Stomach smooth muscle (tissue), 2 donors: ENCODE data around the gene PREP.

ENCODE experiments used
- H3K27ac ChIP-seq: one replicate; pipeline ENCODE4 v1.7.0; 2013; ENCODE audit warnings: mild to moderate bottlenecking, low read length, inconsistent platforms
- H3K27me3 ChIP-seq, 2 donors: one replicate each; pipeline ENCODE4 v1.7.0; 2013; ENCODE audit warnings: low read length in 2 of 2; ENCODE audit not compliant: insufficient read depth in 2 of 2, control insufficient read depth in 1 of 2
- H3K36me3 ChIP-seq, 2 donors: one replicate each; pipeline ENCODE4 v1.7.0; 2013; ENCODE audit warnings: low read length in 2 of 2; ENCODE audit not compliant: control insufficient read depth in 2 of 2, insufficient read depth in 2 of 2
- H3K4me1 ChIP-seq: one replicate; pipeline ENCODE4 v1.7.0; 2013; ENCODE audit warnings: low read length; ENCODE audit not compliant: control insufficient read depth, insufficient read depth
- H3K4me3 ChIP-seq, 2 donors: one replicate each; pipeline ENCODE4 v1.7.0; 2013; ENCODE audit warnings: low read length in 2 of 2
- H3K9ac ChIP-seq, 2 donors: one replicate each; pipeline ENCODE4 v1.7.0; 2013; ENCODE audit warnings: low read length in 2 of 2, mild to moderate bottlenecking in 1 of 2
- H3K9me3 ChIP-seq, 2 donors: one replicate each; pipeline ENCODE4 v1.7.0; 2013; ENCODE audit warnings: low read length in 2 of 2; ENCODE audit not compliant: control insufficient read depth in 2 of 2
- donor health status: healthy.
- donor health status: Pancreatic carcinoma.

Gene PREP

DNA sequence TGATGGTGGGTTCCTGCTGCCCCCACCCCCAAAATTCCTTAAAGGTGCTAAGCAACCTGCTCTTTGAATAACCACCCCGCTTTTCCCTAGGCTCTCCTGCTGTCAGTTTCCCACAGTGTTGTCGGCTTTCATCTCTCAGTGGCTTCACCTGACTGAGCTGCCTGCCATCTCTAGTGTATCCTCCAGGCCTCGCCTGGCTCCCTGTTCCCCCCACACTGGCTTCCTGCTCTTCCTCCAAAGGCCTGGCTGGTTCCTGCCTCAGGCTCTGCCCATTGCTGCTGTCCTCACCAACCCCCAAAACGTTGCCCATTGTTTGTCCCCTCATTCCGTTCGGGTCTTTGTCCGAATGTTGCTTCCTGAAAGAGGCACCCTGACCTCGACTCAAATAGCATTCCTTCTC is 129.3 kb downstream of the PREP start:
- no peaks in the 10 kb centered on the region for H3K27me3 ChIP-seq
- H3K36me3 ChIP-seq: peaks cover 7 to 17% of the 10 kb centered on the region in 2 donors
- H3K9me3 ChIP-seq: no peaks in the 10 kb centered on the region
- H3K27ac ChIP-seq: no peak overlapping the region
- H3K4me3 ChIP-seq: no peak overlapping the region
- no peaks in the 10 kb centered on the region for H3K4me1 ChIP-seq
- H3K9ac ChIP-seq: no peak overlapping the region

DNA sequence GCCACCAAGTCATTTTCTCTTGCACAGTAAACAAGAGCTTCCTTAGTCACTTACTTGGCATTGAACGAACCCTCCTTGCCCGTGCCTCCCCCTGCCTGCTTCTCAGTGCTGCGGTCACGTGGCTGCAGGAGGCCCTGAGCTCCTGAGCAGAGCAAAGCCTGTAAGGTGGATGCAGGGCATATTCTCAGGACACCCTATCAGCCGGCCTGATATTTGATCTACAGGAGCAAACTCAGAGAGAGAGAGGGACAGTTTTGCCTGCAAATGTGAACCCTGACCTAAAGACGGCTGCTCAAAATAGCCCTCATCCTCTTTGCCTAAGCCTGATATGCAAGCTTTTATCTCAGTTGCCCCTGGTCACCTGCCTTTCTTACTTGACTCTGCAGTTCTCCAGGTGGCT is 130.1 kb downstream of the PREP start:
- no peaks in the 10 kb centered on the region for H3K4me1 ChIP-seq
- no peak overlapping the region for H3K4me3 ChIP-seq
- H3K9ac ChIP-seq: no peak overlapping the region
- no peak overlapping the region for H3K27ac ChIP-seq
- peaks cover under 1 to 11% of the 10 kb centered on the region in 2 donors for H3K36me3 ChIP-seq
- no peaks in the 10 kb centered on the region for H3K9me3 ChIP-seq
- H3K27me3 ChIP-seq: no peaks in the 10 kb centered on the region

DNA sequence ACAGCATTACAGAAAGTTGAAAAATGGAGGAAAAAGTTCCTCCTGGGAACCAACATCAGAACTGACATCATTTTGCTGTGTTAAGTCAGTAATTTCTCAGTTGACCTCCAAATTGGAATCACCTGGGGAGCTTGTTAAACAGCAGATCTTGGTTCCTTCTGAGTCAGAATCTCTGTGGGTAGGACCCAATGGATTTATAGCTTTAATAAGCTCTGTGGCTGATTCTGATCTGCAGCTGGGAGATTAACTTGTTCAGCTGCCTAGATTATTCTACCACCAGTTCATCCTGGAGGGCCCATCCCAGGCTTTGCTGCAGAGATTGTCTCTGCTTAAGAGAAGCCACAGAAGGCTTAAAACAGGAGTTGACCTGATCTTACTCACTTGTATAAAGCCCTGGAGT is 132.4 kb downstream of the PREP start:
- no peak overlapping the region for H3K27ac ChIP-seq
- no peaks in the 10 kb centered on the region for H3K9me3 ChIP-seq
- no peak overlapping the region for H3K9ac ChIP-seq

DNA sequence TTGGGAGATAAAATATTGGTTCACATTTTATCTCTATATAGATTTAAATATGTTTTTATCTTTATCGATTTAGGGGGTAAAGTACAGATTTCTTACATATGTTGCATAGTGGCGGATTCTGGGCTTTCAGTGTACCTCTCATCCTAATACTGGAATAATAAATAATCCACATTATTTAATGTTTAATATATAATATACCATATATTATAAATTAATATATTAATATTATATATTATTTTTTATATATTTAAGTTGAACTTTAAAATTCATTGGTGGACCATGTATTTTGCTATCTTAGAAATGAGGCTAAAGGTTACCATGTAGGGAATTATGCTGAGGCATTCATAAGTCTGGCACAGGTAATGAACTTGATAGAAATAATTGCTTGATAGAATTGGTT is 133.5 kb downstream of the PREP start:
- Histone ChIP-seq H3K27ac (no peak overlapping the region), H3K36me3 (no peaks in the 10 kb centered on the region), H3K4me3 (no peak overlapping the region), H3K27me3 (no peaks in the 10 kb centered on the region), H3K9ac (no peak overlapping the region), H3K4me1 (no peaks in the 10 kb centered on the region), H3K9me3 (no peaks in the 10 kb centered on the region)

More for the DNA sequence above, 132.4 kb downstream of the PREP start:
- Histone ChIP-seq H3K36me3 (no peaks in the 10 kb centered on the region), H3K4me1 (no peaks in the 10 kb centered on the region), H3K27me3 (no peaks in the 10 kb centered on the region), H3K4me3 (no peak overlapping the region)

DNA sequence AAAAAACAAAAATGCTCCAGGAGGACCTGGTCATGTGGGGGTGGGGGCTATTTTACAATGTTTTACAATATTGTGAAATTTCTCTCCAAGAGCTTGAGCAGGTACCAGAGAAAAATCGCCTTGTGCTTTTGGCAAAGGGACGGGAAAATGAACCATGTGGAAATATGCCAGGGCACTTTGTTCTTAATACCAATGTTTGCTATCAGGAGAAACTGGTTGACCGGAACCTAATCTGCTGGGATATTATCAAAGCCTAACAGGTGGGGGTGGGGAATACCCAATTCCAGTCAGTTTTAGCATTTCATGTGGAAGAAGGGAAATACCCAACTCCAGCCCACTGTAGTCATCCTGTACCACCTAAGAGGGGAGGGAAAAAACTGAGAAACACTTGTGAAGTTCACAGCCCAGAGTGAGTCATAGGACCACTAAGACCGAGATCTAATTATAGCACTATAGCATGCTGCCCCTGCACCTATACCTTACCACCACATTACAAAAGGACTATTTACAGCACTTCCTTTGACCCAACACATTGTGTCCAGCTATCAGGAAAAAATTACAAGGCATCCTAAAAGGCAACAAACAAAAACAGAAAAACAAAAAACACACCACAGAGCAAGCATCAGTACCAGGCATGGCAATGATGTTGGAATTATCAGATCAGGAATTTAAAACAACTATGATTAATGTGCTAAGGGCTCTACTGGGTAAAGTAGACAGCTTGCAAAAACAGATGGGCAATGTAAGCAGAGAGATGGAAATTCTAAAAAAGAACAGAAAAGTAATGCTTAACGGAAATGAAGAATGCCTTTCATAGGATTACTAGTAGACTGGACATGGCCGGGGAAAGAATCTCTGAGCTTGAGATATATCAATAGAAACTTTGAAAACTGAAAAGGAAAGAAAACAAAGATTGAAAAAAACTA is 138.9 kb downstream of the PREP start:
- no peaks in the 10 kb centered on the region for H3K9me3 ChIP-seq
- no peak overlapping the region for H3K4me3 ChIP-seq
- H3K27ac ChIP-seq: no peak overlapping the region
- H3K4me1 ChIP-seq: no peaks in the 10 kb centered on the region
- no peak overlapping the region for H3K9ac ChIP-seq
- no peaks in the 10 kb centered on the region for H3K27me3 ChIP-seq
- H3K36me3 ChIP-seq: no peaks in the 10 kb centered on the region

DNA sequence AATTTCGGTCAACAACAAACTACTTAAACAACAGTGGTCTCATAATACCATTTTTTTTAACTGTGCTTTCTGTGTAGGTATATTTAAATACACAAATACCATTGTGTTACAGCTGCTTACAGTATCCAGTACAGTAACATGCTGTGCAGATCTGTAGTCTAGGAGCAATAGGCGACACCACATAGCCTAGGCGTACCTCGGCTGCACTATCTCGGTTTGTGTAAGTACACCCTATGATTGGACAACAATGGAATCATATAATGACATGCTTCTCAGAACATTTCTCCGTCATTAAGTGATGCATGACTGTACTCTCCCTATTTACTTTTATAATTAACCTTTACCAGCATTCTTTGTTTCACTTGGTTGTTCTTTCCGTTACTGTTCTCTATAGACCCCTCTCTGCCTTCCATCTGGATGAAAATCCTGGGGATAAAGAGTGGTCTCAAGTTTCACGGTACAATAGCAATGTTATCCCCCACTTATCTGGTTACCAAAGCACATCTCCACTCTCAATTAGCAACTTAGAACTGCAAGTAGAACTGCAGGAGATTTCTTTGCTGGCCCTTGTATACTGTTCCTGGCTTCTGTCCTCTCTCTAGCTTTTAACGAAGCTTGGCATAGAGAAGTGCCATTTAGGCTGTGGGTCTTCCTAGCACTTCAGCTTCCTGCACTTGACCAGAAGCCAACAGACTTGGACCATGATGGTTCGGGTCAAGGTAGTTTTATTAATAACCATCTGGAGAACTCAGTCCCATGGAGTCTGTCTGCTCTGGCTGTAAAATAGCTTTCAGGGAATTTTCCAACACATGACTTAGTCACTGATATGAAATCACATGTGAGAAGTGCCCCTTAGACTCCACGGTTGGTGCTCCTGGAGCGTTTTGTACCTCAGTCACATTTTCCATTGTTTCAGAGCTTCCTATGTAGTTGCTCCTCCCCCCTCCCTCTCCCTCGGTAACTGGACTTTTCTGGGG is 142.7 kb downstream of the PREP start:
- Histone ChIP-seq H3K4me1 (no peaks in the 10 kb centered on the region), H3K27ac (no peak overlapping the region), H3K9me3 (no peaks in the 10 kb centered on the region), H3K36me3 (no peaks in the 10 kb centered on the region), H3K27me3 (no peaks in the 10 kb centered on the region), H3K4me3 (no peak overlapping the region), H3K9ac (no peak overlapping the region)

DNA sequence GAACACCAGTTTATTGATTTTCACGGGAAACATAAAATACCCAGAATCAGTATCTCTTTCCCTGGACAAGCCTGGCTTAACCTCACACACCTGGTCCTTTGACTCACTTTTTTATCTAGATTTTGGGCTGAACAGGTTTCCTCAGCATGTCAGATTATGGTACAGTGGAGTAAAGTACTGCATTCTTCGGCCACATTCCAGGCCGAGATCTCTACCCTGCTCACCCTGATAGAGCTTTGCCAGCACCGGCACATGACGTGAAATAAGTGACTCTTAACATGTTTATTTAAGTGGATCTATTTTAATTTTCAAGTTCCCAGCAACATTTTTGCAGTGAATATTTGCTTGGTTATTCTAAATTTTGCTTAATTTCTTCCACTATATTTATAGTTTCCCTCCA is 144.1 kb downstream of the PREP start:
- no peaks in the 10 kb centered on the region for H3K9me3 ChIP-seq
- H3K9ac ChIP-seq: no peak overlapping the region
- H3K4me1 ChIP-seq: no peaks in the 10 kb centered on the region
- H3K27ac ChIP-seq: no peak overlapping the region
- H3K4me3 ChIP-seq: no peak overlapping the region
- no peaks in the 10 kb centered on the region for H3K36me3 ChIP-seq
- H3K27me3 ChIP-seq: no peaks in the 10 kb centered on the region

DNA sequence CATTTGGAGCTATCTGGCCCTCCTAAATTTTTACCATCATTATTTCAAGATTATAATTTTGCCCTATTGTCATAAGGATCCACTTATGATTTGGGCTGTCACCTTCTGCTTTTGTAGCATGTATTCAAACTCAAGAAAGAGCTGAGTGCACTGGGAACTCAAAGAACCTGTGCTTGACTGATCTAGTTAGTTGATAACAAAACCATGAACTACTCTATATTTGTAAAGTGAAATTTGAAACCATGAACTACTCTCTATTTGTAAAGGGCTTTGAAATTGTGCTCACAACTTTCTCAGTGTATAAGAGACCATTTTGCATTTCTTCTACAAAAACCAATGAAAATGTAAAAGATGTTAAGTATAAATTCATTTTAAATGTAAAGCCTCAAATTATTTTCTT is 145.5 kb downstream of the PREP start:
- no peaks in the 10 kb centered on the region for H3K4me1 ChIP-seq
- H3K9me3 ChIP-seq: no peaks in the 10 kb centered on the region
- H3K27me3 ChIP-seq: no peaks in the 10 kb centered on the region
- H3K36me3 ChIP-seq: no peaks in the 10 kb centered on the region
- H3K9ac ChIP-seq: no peak overlapping the region
- H3K27ac ChIP-seq: no peak overlapping the region
- H3K4me3 ChIP-seq: no peak overlapping the region

DNA sequence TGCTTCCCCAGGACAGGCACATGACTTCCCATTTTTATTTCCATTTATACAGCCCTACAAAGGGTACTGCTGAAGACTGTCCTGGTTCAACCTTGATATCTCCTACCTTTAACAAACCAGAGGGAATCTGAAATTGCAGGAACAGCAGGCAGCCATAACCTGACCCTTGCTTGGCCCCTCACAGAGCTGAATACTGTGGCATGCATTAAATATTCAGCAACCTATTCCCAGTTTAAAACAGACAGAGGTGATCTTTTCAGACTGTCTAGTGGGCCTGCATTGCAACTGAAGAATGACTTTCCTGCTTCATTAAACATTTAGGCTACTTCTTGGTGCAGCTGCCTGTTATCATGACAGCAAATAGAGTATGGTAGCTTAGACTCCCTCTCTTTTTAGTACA is 146.3 kb downstream of the PREP start:
- H3K27me3 ChIP-seq: no peaks in the 10 kb centered on the region
- H3K4me3 ChIP-seq: no peak overlapping the region
- no peaks in the 10 kb centered on the region for H3K4me1 ChIP-seq
- H3K36me3 ChIP-seq: no peaks in the 10 kb centered on the region
- no peaks in the 10 kb centered on the region for H3K9me3 ChIP-seq
- H3K27ac ChIP-seq: no peak overlapping the region
- no peak overlapping the region for H3K9ac ChIP-seq

DNA sequence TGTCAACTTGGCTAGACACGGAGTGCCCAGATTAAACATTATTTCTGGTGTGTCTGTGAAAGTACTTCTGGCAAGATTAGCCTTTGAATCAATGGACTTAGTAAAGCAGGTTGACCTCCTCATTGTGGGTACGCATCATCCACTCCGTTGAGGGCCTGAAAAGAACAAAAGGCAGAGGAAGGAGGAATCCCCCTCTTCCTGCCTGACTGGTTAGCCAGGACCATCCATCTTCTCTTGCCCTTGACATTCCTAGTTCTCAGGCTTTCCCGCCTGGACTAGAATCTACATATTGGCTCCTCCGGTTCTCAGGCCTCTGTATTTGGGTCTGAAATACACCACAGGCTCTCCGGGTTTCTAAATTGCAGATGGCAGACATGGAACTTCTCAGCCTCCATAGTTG is 149.1 kb downstream of the PREP start:
- Histone ChIP-seq H3K4me3 (no peak overlapping the region), H3K27ac (no peak overlapping the region), H3K9me3 (no peaks in the 10 kb centered on the region), H3K36me3 (no peaks in the 10 kb centered on the region), H3K27me3 (no peaks in the 10 kb centered on the region), H3K9ac (no peak overlapping the region), H3K4me1 (no peaks in the 10 kb centered on the region)
